MM.1S (cell line): ENCODE results near the gene GPRC5D.

Experiments
- EZH2 ChIP-seq: fragments of 300-600 bp; sonication (generic); optimal IDR thresholded peaks from 2 replicates; pipeline ENCODE3; 2017; ENCODE audit warnings: low read depth, mild to moderate bottlenecking, antibody characterized with exemption, low read length, mixed read lengths
- EZH2phosphoT487 ChIP-seq: fragments of 300-600 bp; sonication (generic); IDR thresholded peaks from 2 replicates; pipeline ENCODE4 v1.6.1; 2018; ENCODE audit warnings: antibody characterized with exemption, low read length
- TF ChIP-seq, protein P1 (sequence below): fragments of 300-600 bp; sonication (generic); IDR thresholded peaks from 2 replicates; pipeline ENCODE4 v1.5.1; 2016; ENCODE audit warnings: antibody characterized with exemption, low read length, mixed read lengths

- TF ChIP-seq, protein P1, sequence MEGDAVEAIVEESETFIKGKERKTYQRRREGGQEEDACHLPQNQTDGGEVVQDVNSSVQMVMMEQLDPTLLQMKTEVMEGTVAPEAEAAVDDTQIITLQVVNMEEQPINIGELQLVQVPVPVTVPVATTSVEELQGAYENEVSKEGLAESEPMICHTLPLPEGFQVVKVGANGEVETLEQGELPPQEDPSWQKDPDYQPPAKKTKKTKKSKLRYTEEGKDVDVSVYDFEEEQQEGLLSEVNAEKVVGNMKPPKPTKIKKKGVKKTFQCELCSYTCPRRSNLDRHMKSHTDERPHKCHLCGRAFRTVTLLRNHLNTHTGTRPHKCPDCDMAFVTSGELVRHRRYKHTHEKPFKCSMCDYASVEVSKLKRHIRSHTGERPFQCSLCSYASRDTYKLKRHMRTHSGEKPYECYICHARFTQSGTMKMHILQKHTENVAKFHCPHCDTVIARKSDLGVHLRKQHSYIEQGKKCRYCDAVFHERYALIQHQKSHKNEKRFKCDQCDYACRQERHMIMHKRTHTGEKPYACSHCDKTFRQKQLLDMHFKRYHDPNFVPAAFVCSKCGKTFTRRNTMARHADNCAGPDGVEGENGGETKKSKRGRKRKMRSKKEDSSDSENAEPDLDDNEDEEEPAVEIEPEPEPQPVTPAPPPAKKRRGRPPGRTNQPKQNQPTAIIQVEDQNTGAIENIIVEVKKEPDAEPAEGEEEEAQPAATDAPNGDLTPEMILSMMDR, result no peak
- TF ChIP-seq EZH2phosphoT487 (no peak), EZH2 (no peak)
These were observed 14.9 kb downstream of the GPRC5D start for GRCh38 chr12:12936983-12937491.
